Retina (tissue), 1 donor: Measurements from ENCODE around the gene FUT4.
"Not testable (repeated sequence)": the region's sequence is repeated elsewhere in the genome, so short reads cannot be mapped to it uniquely, and the experiment has no call there.

Source experiments
- DNase-seq: peaks from one replicate; pipeline ENCODE4 v3.0.0-alpha.2; 2016

Gene FUT4

GRCh38 chr11:94533696-94534630 is 9.8 kb upstream of the FUT4 start:
- no peak for DNase-seq

- no peak for DNase-seq
These were observed 7.3 kb upstream of the FUT4 start for GRCh38 chr11:94536386-94536785.

- DNase-seq, result no peak
These were observed 6.6 kb upstream of the FUT4 start for GRCh38 chr11:94537031-94537600.

GRCh38 chr11:94539420-94539819 is 4.3 kb upstream of the FUT4 start:
- no peak for DNase-seq

- DNase-seq, result peak; percentile 81
These were observed 1.0 kb downstream of the FUT4 start for GRCh38 chr11:94544646-94545263.

GRCh38 chr11:94545264-94546161 is 1.8 kb downstream of the FUT4 start:
- no peak for DNase-seq

GRCh38 chr11:94546162-94546470 is 2.4 kb downstream of the FUT4 start:
- DNase-seq, result peak; percentile 7

GRCh38 chr11:94546886-94547285 is 3.2 kb downstream of the FUT4 start:
- DNase-seq, result peak; percentile 36

GRCh38 chr11:94549146-94549545 is 5.4 kb downstream of the FUT4 start:
- no peak for DNase-seq

- no peak for DNase-seq
These were observed 6.8 kb downstream of the FUT4 start for GRCh38 chr11:94550513-94550912.

- DNase-seq, result no peak
These were observed 10.2 kb downstream of the FUT4 start for GRCh38 chr11:94553938-94554337.

- not testable (repeated sequence) for DNase-seq
These were observed 12.1 kb downstream of the FUT4 start for GRCh38 chr11:94555752-94556329.

- DNase-seq, result no peak
These were observed 13.7 kb downstream of the FUT4 start for GRCh38 chr11:94557421-94557820.

- no peak for DNase-seq
These were observed 14.3 kb downstream of the FUT4 start for GRCh38 chr11:94557992-94558391.

- no peak for DNase-seq
These were observed 14.7 kb downstream of the FUT4 start for GRCh38 chr11:94558468-94558867.

GRCh38 chr11:94558932-94559331 is 15.2 kb downstream of the FUT4 start:
- no peak for DNase-seq

- no peak for DNase-seq
These were observed 15.6 kb downstream of the FUT4 start for GRCh38 chr11:94559361-94559760.

- DNase-seq, result no peak
These were observed 17.1 kb downstream of the FUT4 start for GRCh38 chr11:94560834-94561233.

- DNase-seq, result no peak
These were observed 19.6 kb downstream of the FUT4 start for GRCh38 chr11:94563176-94563847.

GRCh38 chr11:94563848-94564467 is 20.2 kb downstream of the FUT4 start:
- DNase-seq, result no peak

- no peak for DNase-seq
These were observed 23.5 kb downstream of the FUT4 start, which contains the start of gene PIWIL4 for GRCh38 chr11:94567181-94567670. TSS of gene PIWIL4 (plus strand) at chr11:94567368. CDS start at chr11:94567519, 151 bp downstream.
